Activated naive CD4-positive, alpha-beta T cell treated with anti-CD3 and anti-CD28 coated beads, Interleukin-2, amount 10 ng/mL, durations not matched to agents 5 hours and 36 hours (primary cell): ENCODE measurements around the gene ANXA2R. TPM values are rescaled to one million over a fixed set of nuclear protein-coding genes. Genes with fewer than 3 reads are reported as not detected.

Experiments used
- total RNA-seq, 2 experiments: library from RNA; stranded (reverse); gene quantifications; one replicate each; pipeline ENCODE4 v1.2.3, GENCODE V29; 2021

Gene ANXA2R
- 10 to 100 TPM; 31.9 to 32.0 TPM for total RNA-seq

GRCh38 chr5:43040287-43041098 lies at the start of gene ANXA2R:
Gene ANXA2R (minus strand): TSS chr5:43040319. CDS start chr5:43040046, 273 bp downstream.

Other genes with a start within 250 kb of the ANXA2R start
- gene SELENOP, start 228.4 kb downstream of the ANXA2R start, total RNA-seq = not detected
- gene ZNF131, start 80.6 kb upstream of the ANXA2R start, total RNA-seq = 10 to 100 TPM; 49.9 to 53.9 TPM
- under 1 TPM; 0.20 to 0.41 TPM for gene NIM1K, start 151.9 kb upstream of the ANXA2R start, total RNA-seq